ENCODE results near the gene THRB.

The THRB gene

GRCh38 chr3:24349367-24350019 lies 145.2 kb downstream of the THRB start:
- TF ChIP-seq EZH2phosphoT487 (conservative IDR thresholded peaks at IDR 0.05; ENCODE audit: low read length) = no peak
- no peak for TF ChIP-seq CTCF (IDR thresholded peaks at IDR 0.05; ENCODE audit: insufficient read depth, low read length, poor library complexity, severe bottlenecking)
- Histone ChIP-seq H3K79me2 (ENCODE audit: insufficient read depth, low read length) (no peaks in the 10 kb centered on the region), H3K9me3 (ENCODE audit: insufficient read depth, low read length) (no peaks in the 10 kb centered on the region), H3F3A (ENCODE audit: insufficient read depth) (no peaks in the 10 kb centered on the region), H3K36me3 (ENCODE audit: low read length) (no peaks in the 10 kb centered on the region), H4K20me1 (ENCODE audit: low read depth, low read length) (no peaks in the 10 kb centered on the region), H3K9me2 (replicated peaks; ENCODE audit: insufficient read depth, low read length) (no peaks in the 10 kb centered on the region), H3K27ac (ENCODE audit: low read depth, low read length) (no peak overlapping the region), H3K4me2 (ENCODE audit: low read depth, low read length, poor library complexity, severe bottlenecking) (no peak overlapping the region), H3K9ac (ENCODE audit: low read length) (no peak overlapping the region), H3K27me3 (ENCODE audit: low read length) (no peaks in the 10 kb centered on the region), H3K4me3 (ENCODE audit: insufficient read depth, low read length, poor library complexity, severe bottlenecking) (no peak overlapping the region), H2AFZ (ENCODE audit: low read depth, low read length, severe bottlenecking) (no peak overlapping the region)

GRCh38 chr3:24348348-24348747 lies 146.3 kb downstream of the THRB start:
- Histone ChIP-seq H3K9me3 (ENCODE audit: insufficient read depth, low read length) (no peaks in the 10 kb centered on the region), H2AFZ (ENCODE audit: low read depth, low read length, severe bottlenecking) (no peak overlapping the region), H3K9me2 (replicated peaks; ENCODE audit: insufficient read depth, low read length) (no peaks in the 10 kb centered on the region), H3K27me3 (ENCODE audit: low read length) (no peaks in the 10 kb centered on the region), H3K27ac (ENCODE audit: low read depth, low read length) (no peak overlapping the region), H3K9ac (ENCODE audit: low read length) (no peak overlapping the region), H4K20me1 (ENCODE audit: low read depth, low read length) (no peaks in the 10 kb centered on the region), H3K36me3 (ENCODE audit: low read length) (no peaks in the 10 kb centered on the region), H3K4me2 (ENCODE audit: low read depth, low read length, poor library complexity, severe bottlenecking) (no peak overlapping the region), H3K79me2 (ENCODE audit: insufficient read depth, low read length) (no peaks in the 10 kb centered on the region), H3F3A (ENCODE audit: insufficient read depth) (no peaks in the 10 kb centered on the region), H3K4me3 (ENCODE audit: insufficient read depth, low read length, poor library complexity, severe bottlenecking) (no peak overlapping the region)
- no peak for TF ChIP-seq EZH2phosphoT487 (conservative IDR thresholded peaks at IDR 0.05; ENCODE audit: low read length)
- TF ChIP-seq CTCF (IDR thresholded peaks at IDR 0.05; ENCODE audit: insufficient read depth, low read length, poor library complexity, severe bottlenecking) = no peak

GRCh38 chr3:24344784-24345439 lies 149.7 kb downstream of the THRB start:
- H3K79me2 ChIP-seq (ENCODE audit: insufficient read depth, low read length) = no peaks in the 10 kb centered on the region
- no peak overlapping the region for H2AFZ ChIP-seq (ENCODE audit: low read depth, low read length, severe bottlenecking)
- H3K9me3 ChIP-seq (ENCODE audit: insufficient read depth, low read length) = no peaks in the 10 kb centered on the region
- no peaks in the 10 kb centered on the region for H3K36me3 ChIP-seq (ENCODE audit: low read length)
- H3K9me2 ChIP-seq (replicated peaks; ENCODE audit: insufficient read depth, low read length) = no peaks in the 10 kb centered on the region
- H3K9ac ChIP-seq (ENCODE audit: low read length) = no peak overlapping the region
- no peak overlapping the region for H3K4me2 ChIP-seq (ENCODE audit: low read depth, low read length, poor library complexity, severe bottlenecking)
- no peaks in the 10 kb centered on the region for H3F3A ChIP-seq (ENCODE audit: insufficient read depth)
- no peaks in the 10 kb centered on the region for H4K20me1 ChIP-seq (ENCODE audit: low read depth, low read length)
- H3K4me3 ChIP-seq (ENCODE audit: insufficient read depth, low read length, poor library complexity, severe bottlenecking) = no peak overlapping the region
- no peak overlapping the region for H3K27ac ChIP-seq (ENCODE audit: low read depth, low read length)
- TF ChIP-seq CTCF (IDR thresholded peaks at IDR 0.05; ENCODE audit: insufficient read depth, low read length, poor library complexity, severe bottlenecking) = no peak
- no peak for TF ChIP-seq EZH2phosphoT487 (conservative IDR thresholded peaks at IDR 0.05; ENCODE audit: low read length)
- H3K27me3 ChIP-seq (ENCODE audit: low read length) = no peaks in the 10 kb centered on the region

Data from SU-DHL-6 (cell line).